Activated naive CD8-positive, alpha-beta T cell treated with anti-CD3 and anti-CD28 coated beads, Interleukin-2, amount 10 ng/mL, durations not matched to agents 7 days and 5 days (primary cell): ENCODE results near the gene LGALS3BP. TPM values are rescaled to one million over a fixed set of nuclear protein-coding genes. Genes with fewer than 3 reads are reported as not detected.

Experiments used
- ATAC-seq: fragments of 150-1000 bp; cut with Tn5 transposase; one replicate; pipeline ENCODE4 v1.10.0; 2021; ENCODE audit warnings: low read depth, moderate library complexity
- POLR2A ChIA-PET: fragments of 350-600 bp; sonication (Branson Sonifier 250); formaldehyde crosslinking; loops from one replicate; lab custom pipeline; 2021; ENCODE audit warnings: antibody characterized with exemption; lab: Charles Lee
- DNase-seq: peaks from one replicate; pipeline ENCODE4 v3.0.0; 2021
- H3K27ac Mint-ChIP-seq: one replicate; pipeline ENCODE4 v1.8.0; 2022; ENCODE audit warnings: mild to moderate bottlenecking, mixed read lengths
- H3K27me3 Mint-ChIP-seq: one replicate; pipeline ENCODE4 v1.8.0; 2022; ENCODE audit warnings: mild to moderate bottlenecking, moderate library complexity, mixed read lengths
- H3K36me3 Mint-ChIP-seq: one replicate; pipeline ENCODE4 v1.8.0; 2021; ENCODE audit warnings: mild to moderate bottlenecking, mixed read lengths
- H3K4me1 Mint-ChIP-seq: one replicate; pipeline ENCODE4 v1.8.0; 2021; ENCODE audit warnings: mixed read lengths
- H3K4me3 Mint-ChIP-seq: one replicate; pipeline ENCODE4 v1.8.0; 2022; ENCODE audit warnings: mild to moderate bottlenecking, moderate library complexity, mixed read lengths
- H3K9me3 Mint-ChIP-seq: one replicate; pipeline ENCODE4 v1.8.0; 2021; ENCODE audit warnings: mixed read lengths
- total RNA-seq, 2 experiments: library from RNA; stranded (reverse); gene quantifications; one replicate each; pipeline ENCODE4 v1.2.3, GENCODE V29; 2021

Gene LGALS3BP
- total RNA-seq, 2 experiments from 2014 or later: 193 to 222 TPM

DNA sequence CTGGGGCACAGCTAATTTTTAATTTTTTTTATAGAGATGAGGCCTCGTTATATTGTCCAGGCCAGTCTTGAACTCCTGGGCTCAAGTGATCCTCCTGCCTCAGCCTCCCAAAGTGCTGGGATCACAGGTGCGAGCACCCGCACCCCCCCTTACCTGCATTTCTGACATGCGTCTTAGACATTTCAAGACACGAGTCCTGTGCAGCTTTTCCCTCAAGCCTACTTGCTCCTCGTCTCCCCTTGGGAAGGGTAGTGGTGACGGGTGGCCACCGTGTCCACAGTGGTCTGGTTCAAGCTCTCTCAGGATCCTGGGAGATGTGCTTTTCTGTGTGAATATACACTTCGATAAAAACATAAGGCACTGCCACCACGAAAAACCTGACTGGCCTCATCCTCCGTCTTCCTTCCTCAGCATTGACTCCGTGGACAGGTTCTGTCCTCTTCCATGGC is 20.2 kb upstream of the LGALS3BP start:
- Mint-ChIP-seq H3K36me3 (peaks cover 12% of the 10 kb centered on the region), H3K9me3 (no peaks in the 10 kb centered on the region), H3K27ac (peak overlapping the region; percentile 36), H3K4me1 (no peaks in the 10 kb centered on the region), H3K4me3 (no peak overlapping the region), H3K27me3 (no peaks in the 10 kb centered on the region)
- ATAC-seq (no peak), DNase-seq (no peak)
- POLR2A ChIA-PET: interaction anchor here (0.6 to 0.7 kb wide), 2 partner anchors 19 to 985 kb away, joined by 3 to 4 read pairs; no protein-coding TSS in a partner anchor

DNA sequence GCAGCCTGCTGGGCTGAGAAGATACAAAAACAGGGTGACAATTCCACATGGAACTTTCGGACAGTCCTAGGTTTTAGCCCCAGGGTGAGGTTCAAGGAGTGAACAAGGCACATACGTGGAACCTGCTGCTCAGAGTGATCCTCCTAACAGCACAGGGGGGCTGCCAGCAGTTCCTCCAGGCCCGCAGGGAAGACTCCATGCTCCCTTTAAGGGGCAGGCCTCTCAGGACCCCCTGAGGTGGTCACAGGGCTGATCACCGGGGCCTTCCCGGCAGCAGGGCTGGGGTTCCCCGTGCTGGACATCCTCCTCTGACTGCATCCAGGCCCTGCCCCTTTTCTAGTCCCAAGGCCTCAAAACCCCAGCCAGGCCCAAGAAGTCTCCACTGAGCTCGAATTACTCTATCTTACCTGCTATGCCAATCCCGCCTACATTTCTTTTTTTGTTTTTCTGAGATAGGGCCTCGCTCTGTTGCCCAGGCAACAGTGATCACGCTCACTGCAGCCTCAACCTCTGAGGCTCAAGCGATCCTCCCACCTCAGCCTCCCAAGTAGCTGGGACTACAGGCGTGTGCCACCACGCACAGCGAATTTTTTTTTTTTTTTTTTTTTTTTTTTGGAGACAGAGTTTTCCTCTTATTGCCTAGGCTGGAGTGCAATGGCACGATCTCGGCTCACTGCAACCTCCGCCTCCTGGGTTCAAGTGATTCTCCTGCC is 19.5 kb upstream of the LGALS3BP start:
- no peak overlapping the region for H3K27ac Mint-ChIP-seq
- no peaks in the 10 kb centered on the region for H3K4me1 Mint-ChIP-seq
- no peak for ATAC-seq
- no peaks in the 10 kb centered on the region for H3K27me3 Mint-ChIP-seq
- no peak overlapping the region for H3K4me3 Mint-ChIP-seq
- POLR2A ChIA-PET: interaction anchor here (0.6 kb wide), 1 partner anchor 19 kb away, joined by 4 read pairs; no protein-coding TSS in a partner anchor
- DNase-seq: no peak
- H3K9me3 Mint-ChIP-seq: no peaks in the 10 kb centered on the region
- H3K36me3 Mint-ChIP-seq: peaks cover 13% of the 10 kb centered on the region

DNA sequence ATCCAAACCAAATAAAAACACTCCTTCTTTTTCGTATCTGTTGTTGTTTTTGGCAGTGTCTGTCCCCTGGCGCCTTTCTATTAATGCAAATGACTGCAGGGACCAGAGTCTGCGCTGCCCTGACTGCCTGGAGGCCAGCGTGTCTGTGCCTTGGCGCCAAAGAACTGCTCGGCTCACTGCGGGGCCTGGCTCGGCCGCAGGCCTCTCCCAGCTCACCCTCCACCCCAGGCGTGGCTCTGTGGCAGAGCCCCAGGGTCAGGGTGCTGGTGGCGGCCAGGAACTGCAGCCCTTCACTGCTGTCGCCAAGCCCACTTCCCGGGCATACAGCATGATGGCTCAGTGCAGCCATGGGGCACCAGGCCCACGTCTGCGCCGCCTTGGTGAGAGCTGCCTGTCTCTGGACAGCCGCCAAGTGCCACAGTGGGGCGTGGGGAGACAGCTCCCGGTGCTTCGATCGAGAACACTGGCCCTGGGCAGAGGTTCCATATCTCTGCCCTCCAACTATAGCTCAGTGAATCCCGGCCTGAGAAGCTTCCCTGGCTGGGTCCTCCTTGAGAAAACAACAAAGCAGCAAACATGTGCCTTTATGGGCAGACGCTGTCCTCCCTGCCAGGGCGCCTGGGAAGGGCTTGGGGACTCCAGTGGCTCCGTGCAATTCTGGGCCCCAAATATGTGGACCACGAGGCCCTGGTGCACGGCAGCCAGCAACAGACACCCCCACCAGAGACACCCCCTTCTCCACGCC is 18.8 kb upstream of the LGALS3BP start:
- DNase-seq (no peak), ATAC-seq (no peak)
- Mint-ChIP-seq H3K36me3 (peaks cover 13% of the 10 kb centered on the region), H3K9me3 (no peaks in the 10 kb centered on the region), H3K4me1 (no peaks in the 10 kb centered on the region), H3K4me3 (no peak overlapping the region), H3K27ac (no peak overlapping the region), H3K27me3 (no peaks in the 10 kb centered on the region)
- POLR2A ChIA-PET: no interaction called here

DNA sequence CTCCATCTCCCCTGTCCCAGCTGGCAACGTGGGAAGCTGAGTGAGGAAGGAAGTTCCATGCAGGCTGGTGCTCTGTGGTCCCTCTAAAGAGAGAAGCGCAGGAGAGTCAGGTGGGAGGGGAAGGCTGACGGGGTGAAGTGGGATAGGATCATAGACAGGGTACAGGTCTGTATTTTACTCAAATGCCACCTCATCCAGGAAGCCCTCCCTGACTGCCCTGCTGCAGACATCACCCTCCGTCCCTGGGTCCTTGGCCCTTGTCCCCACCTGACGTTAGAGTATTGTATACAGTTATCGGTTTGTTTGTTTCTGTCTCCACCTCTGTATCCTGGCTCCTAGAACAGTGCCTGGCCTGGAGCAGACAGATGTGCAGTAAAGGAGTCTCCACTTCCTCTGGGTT is 18.2 kb upstream of the LGALS3BP start:
- Mint-ChIP-seq H3K27ac (no peak overlapping the region), H3K27me3 (no peaks in the 10 kb centered on the region), H3K4me1 (peaks cover 3% of the 10 kb centered on the region), H3K9me3 (no peaks in the 10 kb centered on the region), H3K36me3 (peaks cover 17% of the 10 kb centered on the region), H3K4me3 (no peak overlapping the region)
- DNase-seq: no peak
- ATAC-seq: no peak
- POLR2A ChIA-PET: no interaction called here

DNA sequence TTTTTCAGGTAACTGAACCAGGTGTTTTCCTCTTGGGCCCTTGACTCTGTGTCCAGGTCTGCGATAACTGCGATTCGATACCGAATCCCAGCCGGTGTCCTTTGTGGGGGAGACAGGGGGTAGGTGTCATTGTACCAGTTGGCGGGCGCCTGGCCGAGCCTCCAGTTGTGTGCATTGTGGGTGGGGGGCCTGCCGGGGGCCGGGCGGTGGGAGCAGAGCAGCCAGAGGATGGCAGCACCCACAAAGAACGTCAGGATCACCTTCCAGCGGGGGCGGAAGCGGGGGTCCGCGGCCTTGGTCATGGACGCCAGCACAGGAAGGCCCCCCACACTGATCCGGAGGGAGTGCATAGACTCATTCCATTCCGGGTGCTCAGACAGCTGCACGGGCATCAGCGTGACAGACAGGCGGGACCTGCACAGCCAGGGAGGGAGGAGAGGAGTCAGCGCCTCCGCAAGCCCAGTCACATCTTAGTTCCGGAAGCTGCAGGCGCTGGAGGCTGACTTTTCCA is 17.6 kb upstream of the LGALS3BP start:
- no peak for ATAC-seq
- POLR2A ChIA-PET: no interaction called here
- no peaks in the 10 kb centered on the region for H3K27me3 Mint-ChIP-seq
- H3K36me3 Mint-ChIP-seq: peaks cover 15% of the 10 kb centered on the region
- peaks cover 3% of the 10 kb centered on the region for H3K4me1 Mint-ChIP-seq
- no peak overlapping the region for H3K27ac Mint-ChIP-seq
- no peak for DNase-seq
- no peaks in the 10 kb centered on the region for H3K9me3 Mint-ChIP-seq
- H3K4me3 Mint-ChIP-seq: no peak overlapping the region

DNA sequence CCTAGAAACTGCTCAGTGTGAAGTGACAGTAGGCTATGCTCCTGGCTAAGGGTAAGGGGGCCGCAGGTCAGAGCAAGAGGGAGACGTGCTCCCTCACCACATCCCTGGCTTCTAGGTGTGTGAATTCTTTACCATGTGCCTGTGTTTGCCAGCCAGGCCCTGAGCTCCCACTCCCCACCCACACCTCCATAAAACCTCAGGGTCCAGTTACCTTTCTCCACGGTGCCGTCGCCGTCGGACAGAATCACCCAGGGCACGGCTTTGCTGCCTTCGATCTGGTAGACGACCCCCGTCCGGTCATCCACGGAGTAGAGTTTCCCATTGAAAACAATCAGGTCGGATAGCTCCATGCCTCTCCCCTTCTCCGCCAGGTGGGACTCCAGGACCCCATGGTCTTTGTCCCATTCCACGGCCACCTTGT is 17.1 kb upstream of the LGALS3BP start:
- DNase-seq: no peak
- Mint-ChIP-seq H3K27ac (no peak overlapping the region), H3K4me3 (no peak overlapping the region), H3K4me1 (peaks cover 3% of the 10 kb centered on the region), H3K9me3 (no peaks in the 10 kb centered on the region), H3K27me3 (no peaks in the 10 kb centered on the region), H3K36me3 (peaks cover 15% of the 10 kb centered on the region)
- POLR2A ChIA-PET: no interaction called here
- ATAC-seq: no peak

DNA sequence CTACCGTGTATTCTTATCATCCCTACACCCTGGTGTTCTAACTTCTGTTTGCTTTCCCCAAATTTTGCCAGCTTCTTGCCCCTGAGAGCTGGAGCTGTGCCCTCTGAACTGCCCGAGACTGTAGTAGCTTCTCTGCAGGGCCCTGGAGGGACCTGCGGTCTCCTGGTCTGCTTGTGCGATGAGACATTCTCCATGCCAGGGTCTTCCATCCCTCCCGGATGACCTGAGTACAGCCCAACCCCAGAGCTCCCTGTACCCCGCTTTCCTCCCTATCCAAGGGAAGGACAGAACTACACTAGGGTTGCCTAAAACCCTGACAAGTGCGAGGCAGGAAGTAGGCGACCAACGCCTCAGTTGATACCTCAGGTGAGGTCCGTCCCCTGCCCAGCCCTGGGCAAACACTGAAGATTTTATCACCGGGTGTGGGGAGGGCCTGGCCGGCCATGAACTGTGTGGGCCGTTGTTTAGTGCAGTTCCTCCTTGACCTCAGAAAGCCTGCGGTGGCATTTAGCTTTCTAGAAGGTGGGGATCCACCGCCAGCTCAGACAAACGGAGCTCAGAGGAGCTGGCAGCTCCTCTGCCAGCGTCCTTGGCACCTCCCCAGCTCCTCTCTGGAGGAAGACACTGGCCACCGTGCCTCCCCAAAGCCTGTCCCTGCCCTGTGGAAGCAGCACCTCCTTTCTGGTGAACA is 16.2 kb upstream of the LGALS3BP start:
- Mint-ChIP-seq H3K9me3 (no peaks in the 10 kb centered on the region), H3K4me1 (peaks cover 3% of the 10 kb centered on the region), H3K27ac (no peak overlapping the region), H3K27me3 (no peaks in the 10 kb centered on the region), H3K36me3 (peaks cover 15% of the 10 kb centered on the region), H3K4me3 (no peak overlapping the region)
- ATAC-seq: no peak
- POLR2A ChIA-PET: interaction anchor here (1.1 kb wide), 1 partner anchor 14 kb away, joined by 4 read pairs; the partner anchor contains the start of gene CANT1
- DNase-seq: no peak

DNA sequence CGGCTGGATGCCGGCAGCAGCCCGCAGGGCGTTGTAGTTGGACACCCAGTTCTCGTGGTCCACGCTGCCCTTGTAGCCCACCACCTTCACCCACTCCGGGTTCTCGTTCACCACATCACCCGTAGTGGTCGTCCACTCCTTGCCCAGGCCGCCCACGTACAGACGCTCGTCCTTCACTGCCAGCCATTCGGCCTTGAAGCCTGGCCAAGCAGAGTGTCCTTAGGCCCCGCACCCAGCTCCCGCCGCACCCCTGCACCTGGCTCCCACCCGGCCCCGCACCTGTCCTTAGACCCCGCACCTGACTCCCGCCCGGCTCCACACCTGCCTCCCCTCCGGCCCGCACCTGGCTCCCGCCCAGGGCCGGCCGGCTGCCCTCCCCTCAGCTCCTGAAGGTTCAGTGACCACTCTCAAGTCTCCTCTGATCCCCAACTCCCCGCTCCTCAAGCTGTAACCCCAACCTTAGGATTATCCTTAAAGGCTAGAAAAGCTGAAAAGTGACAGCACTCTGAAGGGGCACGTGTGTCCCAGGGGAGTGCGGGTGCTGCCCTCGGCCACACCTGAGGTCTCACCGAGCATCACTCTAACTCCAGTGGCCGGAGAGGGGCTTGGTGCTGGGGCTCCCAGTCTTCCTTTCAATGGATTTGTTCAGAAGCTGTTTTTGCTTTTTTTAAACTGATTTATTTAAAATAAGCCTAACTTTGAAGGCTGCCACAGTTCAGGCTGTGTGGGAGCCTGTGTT is 15.5 kb upstream of the LGALS3BP start:
- Mint-ChIP-seq H3K36me3 (peaks cover 18% of the 10 kb centered on the region), H3K4me1 (peaks cover 3% of the 10 kb centered on the region), H3K4me3 (no peak overlapping the region), H3K9me3 (no peaks in the 10 kb centered on the region), H3K27me3 (no peaks in the 10 kb centered on the region), H3K27ac (no peak overlapping the region)
- POLR2A ChIA-PET: interaction anchor here (1.1 kb wide), 1 partner anchor 15 kb away, joined by 4 read pairs; the partner anchor contains the start of gene CANT1
- DNase-seq (peak; percentile 27), ATAC-seq (no peak)

DNA sequence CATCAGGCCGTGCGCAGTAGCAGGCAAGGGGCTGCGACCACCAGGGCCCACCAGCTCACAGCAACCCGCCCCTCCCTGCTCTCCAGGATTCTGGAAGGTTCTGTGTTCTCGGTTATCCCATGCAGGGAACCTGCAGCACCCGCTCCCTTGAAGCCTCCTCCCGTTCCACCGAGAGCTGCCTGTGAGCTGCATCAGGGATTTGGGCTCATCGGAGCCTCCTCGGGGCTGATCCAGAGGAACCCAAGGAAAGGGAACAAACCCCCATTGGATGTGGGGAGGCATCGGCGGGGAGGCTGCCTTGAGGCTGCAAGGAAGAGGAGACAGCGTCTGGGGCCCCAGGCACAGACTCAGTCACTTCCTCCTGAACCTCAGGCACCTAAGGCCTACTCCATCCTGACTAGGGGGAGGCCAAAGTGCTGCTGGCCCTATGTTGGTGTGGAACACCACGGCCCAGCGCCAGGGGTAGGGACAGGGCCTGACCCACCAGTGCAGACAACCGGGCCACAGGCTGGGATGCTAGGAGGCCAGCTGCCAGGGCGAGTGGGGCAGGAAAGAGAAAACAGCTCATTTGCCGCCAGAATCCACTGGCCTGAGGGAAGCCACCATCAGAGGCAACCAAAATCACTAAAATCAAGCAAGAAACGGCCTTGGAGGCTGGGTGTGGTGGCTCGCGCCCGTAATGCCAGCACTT is 14.4 kb upstream of the LGALS3BP start:
- H3K27ac Mint-ChIP-seq: no peak overlapping the region
- H3K9me3 Mint-ChIP-seq: no peaks in the 10 kb centered on the region
- H3K4me3 Mint-ChIP-seq: no peak overlapping the region
- H3K36me3 Mint-ChIP-seq: peaks cover 18% of the 10 kb centered on the region
- ATAC-seq (no peak), DNase-seq (peak; percentile 31)
- peaks cover 3% of the 10 kb centered on the region for H3K4me1 Mint-ChIP-seq
- POLR2A ChIA-PET: no interaction called here
- H3K27me3 Mint-ChIP-seq: no peaks in the 10 kb centered on the region

DNA sequence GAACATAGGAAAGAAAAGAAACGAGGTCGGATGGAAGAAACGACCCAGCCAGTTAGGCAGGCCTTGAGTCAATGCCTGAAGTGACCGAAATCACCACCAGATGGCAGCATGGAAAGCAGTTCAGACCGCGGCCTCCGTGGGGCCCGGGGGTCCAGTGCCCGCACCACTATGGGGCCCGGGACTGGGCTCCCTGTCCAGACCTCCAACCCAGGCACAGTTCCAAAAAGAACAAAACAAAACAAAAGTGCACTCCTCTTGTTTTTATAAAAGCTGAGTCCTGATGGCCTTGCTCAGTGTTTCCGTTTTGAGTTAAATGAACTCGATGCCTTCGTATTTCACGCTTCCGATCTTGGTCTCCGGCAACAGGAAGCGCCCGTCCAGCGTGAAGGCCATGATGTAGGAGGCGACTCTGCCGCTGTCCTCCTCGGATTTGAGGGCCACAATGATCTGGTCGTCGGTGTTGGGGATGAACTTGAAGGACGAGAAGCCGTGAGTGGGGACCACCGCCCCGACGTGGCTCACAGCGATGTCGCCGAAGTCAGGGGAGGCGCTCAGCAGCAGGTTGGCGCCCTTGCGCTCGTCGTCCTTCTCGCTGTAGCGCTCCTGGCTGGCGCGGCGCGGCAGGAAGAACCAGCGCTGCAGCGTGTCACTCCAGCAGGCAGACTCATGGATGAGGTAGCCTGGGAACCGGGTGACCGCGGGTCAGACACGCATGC is 13.7 kb upstream of the LGALS3BP start:
- H3K27me3 Mint-ChIP-seq: no peaks in the 10 kb centered on the region
- ATAC-seq (peak; percentile 46), DNase-seq (peak; percentile 60)
- POLR2A ChIA-PET: no interaction called here
- H3K4me3 Mint-ChIP-seq: no peak overlapping the region
- H3K36me3 Mint-ChIP-seq: peaks cover 20% of the 10 kb centered on the region
- peaks cover 3% of the 10 kb centered on the region for H3K4me1 Mint-ChIP-seq
- no peak overlapping the region for H3K27ac Mint-ChIP-seq
- no peaks in the 10 kb centered on the region for H3K9me3 Mint-ChIP-seq

DNA sequence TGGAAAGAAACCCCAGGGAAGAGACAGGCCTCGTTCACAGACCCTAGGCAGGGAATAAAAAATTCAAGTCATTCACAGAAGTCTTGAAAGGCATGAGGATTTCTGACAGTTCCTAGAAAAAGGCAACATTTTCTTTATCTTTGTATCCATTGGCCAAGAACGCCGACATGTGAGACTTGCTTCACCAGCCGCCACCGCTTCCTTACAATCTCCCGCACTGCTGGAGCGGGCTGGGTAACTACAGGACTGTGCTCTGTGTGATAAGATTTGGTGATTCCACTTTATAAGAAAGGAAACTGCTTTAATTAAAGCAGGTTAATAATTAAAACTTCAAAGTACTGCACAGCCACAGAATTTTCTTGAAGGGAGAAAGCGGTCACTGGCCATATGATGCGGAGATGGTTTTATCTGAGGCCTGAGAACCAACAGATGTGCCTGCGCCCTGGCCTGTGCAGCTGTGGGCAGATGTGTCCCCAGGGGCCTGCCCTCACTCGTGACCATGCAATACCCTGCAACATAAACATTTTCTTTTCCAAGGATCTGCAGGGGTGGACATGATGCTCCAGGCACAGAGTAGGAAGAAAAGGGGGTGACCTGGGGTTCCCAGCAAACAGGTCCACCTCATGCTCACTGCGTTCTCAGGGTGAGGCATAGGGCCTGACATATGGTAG is 13.0 kb upstream of the LGALS3BP start:
- Mint-ChIP-seq H3K27ac (no peak overlapping the region), H3K9me3 (no peaks in the 10 kb centered on the region), H3K36me3 (peaks cover 20% of the 10 kb centered on the region), H3K27me3 (no peaks in the 10 kb centered on the region), H3K4me1 (peaks cover 3% of the 10 kb centered on the region), H3K4me3 (no peak overlapping the region)
- DNase-seq (peak; percentile 15), ATAC-seq (no peak)
- POLR2A ChIA-PET: no interaction called here
